ENCODE results near the gene ACTL9.
"Not testable (repeated sequence)": the region's sequence is repeated elsewhere in the genome, so short reads cannot be mapped to it uniquely, and the experiment has no call there.

Gene ACTL9

GRCh38 chr19:8722032-8722431, 23.4 kb upstream of the ACTL9 start:
- Mint-ChIP-seq H3K36me3 (ENCODE audit: low read depth) (no peaks in the 10 kb centered on the region), H3K27ac (no peak overlapping the region), H3K4me3 (no peak overlapping the region), H3K27me3 (ENCODE audit: low read depth) (no peaks in the 10 kb centered on the region), H3K4me1 (no peaks in the 10 kb centered on the region), H3K9me3 (peaks cover 20% of the 10 kb centered on the region)
- no peak for TF ChIP-seq CTCF (IDR thresholded peaks at IDR 0.05; ENCODE audit: unreplicated experiment in 3 of 3)

- no peaks in the 10 kb centered on the region for H3K4me1 Mint-ChIP-seq
- no peaks in the 10 kb centered on the region for H3K27me3 Mint-ChIP-seq (ENCODE audit: low read depth)
- no peaks in the 10 kb centered on the region for H3K36me3 Mint-ChIP-seq (ENCODE audit: low read depth)
- no peak within 1 kb of the TSS for H3K4me3 Mint-ChIP-seq
- peaks cover 20% of the 10 kb centered on the region for H3K9me3 Mint-ChIP-seq
- H3K27ac Mint-ChIP-seq, result no peak within 1 kb of the TSS
- TF ChIP-seq CTCF (IDR thresholded peaks at IDR 0.05; ENCODE audit: unreplicated experiment in 3 of 3), result no peak
Observed at GRCh38 chr19:8721334-8721733, 22.7 kb upstream of the ACTL9 start, which contains the start of gene OR2Z1. OR2Z1 (plus strand) TSS chr19:8721634; CDS start chr19:8731029, 9,395 bp downstream.

- H3K27me3 Mint-ChIP-seq (ENCODE audit: low read depth); H3K36me3 Mint-ChIP-seq (ENCODE audit: low read depth); H3K4me1 Mint-ChIP-seq; H3K27ac Mint-ChIP-seq; H3K4me3 Mint-ChIP-seq: not testable (repeated sequence)
- H3K9me3 Mint-ChIP-seq, result peaks cover 14% of the 10 kb centered on the region
Observed at GRCh38 chr19:8710337-8710736, 11.7 kb upstream of the ACTL9 start.

- H3K27me3 Mint-ChIP-seq (ENCODE audit: low read depth), result peaks cover 4% of the 10 kb centered on the region
- no peak overlapping the region for H3K4me3 Mint-ChIP-seq
- H3K9me3 Mint-ChIP-seq, result no peaks in the 10 kb centered on the region
- TF ChIP-seq CTCF (IDR thresholded peaks at IDR 0.05; ENCODE audit: unreplicated experiment in 3 of 3), result no peak
- no peak overlapping the region for H3K27ac Mint-ChIP-seq
- H3K36me3 Mint-ChIP-seq (ENCODE audit: low read depth), result no peaks in the 10 kb centered on the region
- H3K4me1 Mint-ChIP-seq, result no peaks in the 10 kb centered on the region
Observed at GRCh38 chr19:8705742-8706141, 7.1 kb upstream of the ACTL9 start.

GRCh38 chr19:8705304-8705703, 6.7 kb upstream of the ACTL9 start:
- not testable (repeated sequence) for H3K36me3 Mint-ChIP-seq (ENCODE audit: low read depth); H3K27ac Mint-ChIP-seq; H3K27me3 Mint-ChIP-seq (ENCODE audit: low read depth); H3K9me3 Mint-ChIP-seq; H3K4me1 Mint-ChIP-seq; H3K4me3 Mint-ChIP-seq

GRCh38 chr19:8703223-8703622, 4.6 kb upstream of the ACTL9 start:
- H3K4me1 Mint-ChIP-seq, result no peaks in the 10 kb centered on the region
- no peak overlapping the region for H3K27ac Mint-ChIP-seq
- no peaks in the 10 kb centered on the region for H3K9me3 Mint-ChIP-seq
- H3K27me3 Mint-ChIP-seq (ENCODE audit: low read depth), result peaks cover 4% of the 10 kb centered on the region
- no peak overlapping the region for H3K4me3 Mint-ChIP-seq
- no peak for TF ChIP-seq CTCF (IDR thresholded peaks at IDR 0.05; ENCODE audit: unreplicated experiment in 3 of 3)
- H3K36me3 Mint-ChIP-seq (ENCODE audit: low read depth), result no peaks in the 10 kb centered on the region

- Mint-ChIP-seq H3K4me3 (no peak overlapping the region), H3K27me3 (ENCODE audit: low read depth) (peaks cover 4% of the 10 kb centered on the region), H3K4me1 (no peaks in the 10 kb centered on the region), H3K27ac (no peak overlapping the region), H3K9me3 (no peaks in the 10 kb centered on the region), H3K36me3 (ENCODE audit: low read depth) (no peaks in the 10 kb centered on the region)
- TF ChIP-seq CTCF (IDR thresholded peaks at IDR 0.05; ENCODE audit: unreplicated experiment in 3 of 3), result no peak
Observed at GRCh38 chr19:8702350-8702749, 3.8 kb upstream of the ACTL9 start.
